Nephron (organoid): ENCODE results near the gene TMLHE.
A peak's percentile ranks its signal among the peaks of the same experiment; 100 is the strongest.
"Not testable (repeated sequence)": the region's sequence is repeated elsewhere in the genome, so short reads cannot be mapped to it uniquely, and the experiment has no call there.

ENCODE experiments used
- H3K27ac Mint-ChIP-seq, 3 experiments: 2 replicates each; pipeline ENCODE4 v1.8.0; 2020; ENCODE audit warnings: mixed read lengths in 3 of 3, mild to moderate bottlenecking in 2 of 3, moderate library complexity in 1 of 3
- H3K27me3 Mint-ChIP-seq: 2 replicates; pipeline ENCODE4 v1.8.0; 2021; ENCODE audit warnings: low read depth, mild to moderate bottlenecking, moderate library complexity, mixed read lengths
- H3K36me3 Mint-ChIP-seq: 2 replicates; pipeline ENCODE4 v1.8.0; 2020; ENCODE audit warnings: low read depth, mixed read lengths
- H3K4me1 Mint-ChIP-seq: 2 replicates; pipeline ENCODE4 v1.8.0; 2020; ENCODE audit warnings: mixed read lengths
- H3K4me3 Mint-ChIP-seq, 3 experiments: 2 replicates each; pipeline ENCODE4 v1.8.0; 2020; ENCODE audit warnings: mild to moderate bottlenecking in 3 of 3, mixed read lengths in 3 of 3, moderate library complexity in 2 of 3
- H3K9me3 Mint-ChIP-seq: 2 replicates; pipeline ENCODE4 v1.8.0; 2020; ENCODE audit warnings: mixed read lengths
- CTCF ChIP-seq, 3 experiments: fragments of 200-600 bp; sonication (generic); IDR thresholded peaks; one replicate each; pipeline ENCODE4 v1.5.0; 2021; ENCODE audit warnings: antibody characterized with exemption in 3 of 3; ENCODE audit not compliant: unreplicated experiment in 3 of 3

TMLHE gene

GRCh38 chrX:155632431-155633100 lies 19.8 kb upstream of the TMLHE start:
- no peaks in the 10 kb centered on the region for H3K27me3 Mint-ChIP-seq
- H3K27ac Mint-ChIP-seq: no peak overlapping the region
- H3K36me3 Mint-ChIP-seq: no peaks in the 10 kb centered on the region
- H3K4me1 Mint-ChIP-seq: no peaks in the 10 kb centered on the region
- no peak overlapping the region for H3K4me3 Mint-ChIP-seq
- peaks cover 37% of the 10 kb centered on the region for H3K9me3 Mint-ChIP-seq
- no peak for TF ChIP-seq CTCF (IDR thresholded peaks at IDR 0.05; ENCODE audit: unreplicated experiment in 3 of 3)

DNA sequence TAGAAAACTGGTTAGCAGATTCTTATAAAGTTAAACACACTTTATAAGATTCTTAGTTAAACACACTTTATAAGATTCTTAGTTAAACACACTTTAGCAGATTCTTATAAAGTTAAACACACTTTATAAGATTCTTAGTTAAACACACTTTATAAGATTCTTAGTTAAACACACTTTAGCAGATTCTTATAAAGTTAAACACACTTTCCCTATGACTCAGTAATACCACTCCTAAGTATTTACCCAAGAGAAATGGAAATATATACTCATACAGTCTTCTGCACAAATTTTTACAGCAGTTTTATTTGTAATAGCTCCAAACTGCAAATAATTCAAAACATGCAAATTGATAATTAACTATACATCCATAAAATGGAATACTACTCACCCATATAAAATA lies 7.4 kb upstream of the TMLHE start:
- H3K9me3 Mint-ChIP-seq, H3K27ac Mint-ChIP-seq, H3K4me1 Mint-ChIP-seq, H3K27me3 Mint-ChIP-seq, H3K4me3 Mint-ChIP-seq, H3K36me3 Mint-ChIP-seq: not testable (repeated sequence)

DNA sequence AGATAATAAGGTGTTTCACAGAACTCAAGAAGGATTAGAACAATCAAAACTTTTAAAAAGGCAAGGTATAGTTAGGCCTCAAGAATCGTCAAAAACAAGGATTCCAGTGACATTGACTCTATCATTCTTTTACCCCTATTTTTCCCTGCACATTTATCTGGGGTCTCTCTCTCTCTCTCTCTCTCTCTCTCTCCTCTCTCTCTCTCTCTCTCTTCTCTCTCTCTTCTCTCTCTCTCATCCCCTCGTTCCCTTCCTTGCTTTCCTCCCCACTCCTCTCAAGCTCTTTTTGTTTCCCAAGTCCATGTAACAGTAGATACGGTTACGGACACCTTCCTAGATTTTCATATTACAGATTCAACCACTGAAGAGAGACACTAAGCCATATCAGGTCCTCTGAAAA lies 3.2 kb upstream of the TMLHE start:
- Mint-ChIP-seq H3K27me3 (no peaks in the 10 kb centered on the region), H3K27ac (no peak overlapping the region)

DNA sequence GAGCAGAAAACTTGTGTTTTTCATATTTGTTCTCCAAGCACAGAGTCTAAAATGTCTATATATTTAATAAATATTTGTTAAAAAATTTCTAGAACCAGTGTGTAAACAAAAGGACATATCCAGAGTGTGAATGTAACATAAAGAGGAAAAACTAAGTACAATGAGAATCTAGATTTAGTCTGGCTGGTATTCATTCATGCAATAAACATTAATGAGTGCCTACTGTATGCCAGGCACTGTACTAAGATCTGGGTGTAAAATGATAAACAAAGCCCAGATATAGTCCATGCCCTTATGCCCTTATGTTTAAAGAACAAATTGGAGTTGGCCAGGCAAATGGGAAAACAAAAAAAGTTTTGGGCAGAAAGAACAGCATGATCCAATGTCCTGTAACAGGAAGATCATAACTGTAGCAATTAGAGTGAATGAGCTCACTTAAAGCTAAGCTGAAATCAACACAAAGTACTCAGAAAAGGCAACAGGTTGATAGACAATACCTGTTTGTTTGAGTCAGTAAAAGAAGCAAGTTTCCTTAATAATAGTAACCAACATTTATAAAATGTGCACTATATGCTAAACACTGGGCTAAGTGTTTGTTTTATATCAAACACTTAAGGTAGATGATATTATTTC lies 1.3 kb upstream of the TMLHE start:
- peaks cover 18% of the 10 kb centered on the region for H3K36me3 Mint-ChIP-seq
- H3K4me3 Mint-ChIP-seq: peak overlapping the region; percentile 46 to 79 (median 73)
- peaks cover 16% of the 10 kb centered on the region for H3K9me3 Mint-ChIP-seq
- peak overlapping the region; percentile 9 to 96 (median 78) for H3K27ac Mint-ChIP-seq
- peaks cover 3% of the 10 kb centered on the region for H3K4me1 Mint-ChIP-seq
- no peaks in the 10 kb centered on the region for H3K27me3 Mint-ChIP-seq
- no peak for TF ChIP-seq CTCF (IDR thresholded peaks at IDR 0.05; ENCODE audit: unreplicated experiment in 3 of 3)

More for the DNA sequence above, 3.2 kb upstream of the TMLHE start:
- Mint-ChIP-seq H3K4me1 (peaks cover 3% of the 10 kb centered on the region), H3K36me3 (peaks cover 5% of the 10 kb centered on the region), H3K4me3 (no peak overlapping the region), H3K9me3 (peaks cover 8% of the 10 kb centered on the region)
- TF ChIP-seq CTCF (IDR thresholded peaks at IDR 0.05; ENCODE audit: unreplicated experiment in 3 of 3): no peak

- peaks cover 3% of the 10 kb centered on the region for H3K4me1 Mint-ChIP-seq
- H3K27me3 Mint-ChIP-seq: no peaks in the 10 kb centered on the region
- no peak for TF ChIP-seq CTCF (IDR thresholded peaks at IDR 0.05; ENCODE audit: unreplicated experiment in 3 of 3)
- H3K4me3 Mint-ChIP-seq: peak overlapping the region; percentile 88 to 96 (median 94)
- H3K9me3 Mint-ChIP-seq: peaks cover 35% of the 10 kb centered on the region
- peaks cover 42% of the 10 kb centered on the region for H3K36me3 Mint-ChIP-seq
- peak overlapping the region; percentile 96 to 99 (median 97) for H3K27ac Mint-ChIP-seq
These were observed 1.4 kb downstream of the TMLHE start for GRCh38 chrX:155611302-155611701.

GRCh38 chrX:155592981-155593380 lies 19.8 kb downstream of the TMLHE start:
- peaks cover 71% of the 10 kb centered on the region for H3K36me3 Mint-ChIP-seq
- no peaks in the 10 kb centered on the region for H3K27me3 Mint-ChIP-seq
- no peak overlapping the region for H3K27ac Mint-ChIP-seq
- H3K4me3 Mint-ChIP-seq: no peak overlapping the region
- no peaks in the 10 kb centered on the region for H3K4me1 Mint-ChIP-seq
- peaks cover 62% of the 10 kb centered on the region for H3K9me3 Mint-ChIP-seq
- TF ChIP-seq CTCF (IDR thresholded peaks at IDR 0.05; ENCODE audit: unreplicated experiment in 3 of 3): no peak
